Right ventricle myocardium inferior (tissue), 1 donor: ENCODE data around the gene CABLES1. TPM values are rescaled to one million over a fixed set of nuclear protein-coding genes. Genes with fewer than 3 reads are reported as not detected.
A peak's percentile ranks its signal among the peaks of the same experiment; 100 is the strongest.
"Not testable (repeated sequence)": the region's sequence is repeated elsewhere in the genome, so short reads cannot be mapped to it uniquely, and the experiment has no call there.

ENCODE experiments used
- ATAC-seq: fragments of 200-7000 bp; cut with Tn5 transposase; one replicate; pipeline ENCODE4 v1.9.1; 2020; ENCODE audit warnings: mild to moderate bottlenecking, moderate library complexity
- DNase-seq: peaks from one replicate; pipeline ENCODE4 v3.0.0; 2021; ENCODE audit errors: missing footprints
- intact Hi-C: fragments of 100-400 bp; cut with DNase I; formaldehyde crosslinking; loops from one replicate; pipeline ENCODE4 v1.11.0; 2022
- total RNA-seq: library from RNA; stranded (reverse); fragmentation: NEBNext Ultra II Directional; extraction: Animal tissue kit (Norgen Biotek cat#: 25700); gene quantifications from one replicate; pipeline ENCODE4 v1.2.1, GENCODE V29; 2021
- donor health status: DM: no; HTN: yes; CAD: no; lungs with severe emphysema.

Gene CABLES1
- total RNA-seq, 1 donor from 2014 or later = 3.1 TPM

DNA sequence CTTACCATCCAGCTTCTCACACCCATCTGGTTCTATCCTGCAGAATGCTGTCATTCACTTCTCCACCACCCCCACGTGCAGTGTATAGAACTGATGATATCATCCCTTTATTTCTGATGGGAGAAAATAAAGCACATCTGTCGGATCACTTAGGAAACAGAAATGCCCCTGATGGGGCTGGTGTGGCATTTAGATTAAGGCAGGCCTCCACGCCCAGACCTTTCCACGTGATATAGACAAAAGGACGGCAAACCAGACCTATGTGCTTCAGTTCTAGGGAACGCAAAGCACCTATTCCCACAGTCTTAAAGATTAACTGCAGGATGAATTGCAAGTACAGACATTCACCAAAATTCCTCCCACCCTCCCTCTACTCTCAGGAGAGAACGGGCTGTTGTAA is 27.6 kb upstream of the CABLES1 start:
- no peak for DNase-seq
- no peak for ATAC-seq
- intact Hi-C loops = no loop called here

DNA sequence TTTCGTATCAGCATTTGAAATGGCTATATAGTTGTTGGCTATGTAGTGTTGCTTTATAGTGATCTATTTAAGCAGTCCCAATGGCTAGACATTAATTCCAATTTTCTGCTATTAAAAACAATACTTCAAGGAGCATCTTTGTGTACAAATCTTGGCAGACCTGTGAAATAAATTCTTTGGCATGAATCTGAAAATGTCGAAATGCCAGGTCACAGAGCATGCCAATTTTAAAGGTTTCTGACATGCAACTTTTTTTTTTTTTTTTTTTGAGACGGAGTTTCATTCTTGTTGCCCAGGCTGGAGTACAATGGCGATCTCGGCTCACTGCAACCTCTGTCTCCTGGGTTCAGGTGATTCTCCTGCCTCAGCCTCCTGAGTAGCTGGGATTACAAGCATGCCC is 26.8 kb upstream of the CABLES1 start:
- ATAC-seq (no peak), DNase-seq (no peak)
- intact Hi-C loops = no loop called here

DNA sequence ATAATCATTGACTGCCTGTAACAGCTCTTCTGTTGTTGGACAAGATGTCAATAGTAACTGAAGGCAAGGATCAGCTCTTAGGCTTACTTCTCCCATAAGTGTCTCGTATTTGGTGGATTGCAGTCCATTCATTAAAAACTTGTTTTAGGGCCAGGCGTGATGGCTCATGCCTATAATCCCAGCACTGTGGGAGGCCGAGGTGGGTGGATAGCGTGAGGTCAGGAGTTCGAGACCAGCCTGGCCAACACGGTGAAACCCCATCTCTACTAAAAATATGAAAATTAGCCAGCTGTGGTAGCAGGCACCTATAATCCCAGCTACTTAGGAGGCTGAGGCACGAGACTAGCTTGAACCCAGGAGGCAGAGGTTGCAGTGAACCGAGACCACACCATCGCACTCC is 26.1 kb upstream of the CABLES1 start:
- ATAC-seq, intact Hi-C loops: not testable (repeated sequence)
- DNase-seq = peak; percentile 64

DNA sequence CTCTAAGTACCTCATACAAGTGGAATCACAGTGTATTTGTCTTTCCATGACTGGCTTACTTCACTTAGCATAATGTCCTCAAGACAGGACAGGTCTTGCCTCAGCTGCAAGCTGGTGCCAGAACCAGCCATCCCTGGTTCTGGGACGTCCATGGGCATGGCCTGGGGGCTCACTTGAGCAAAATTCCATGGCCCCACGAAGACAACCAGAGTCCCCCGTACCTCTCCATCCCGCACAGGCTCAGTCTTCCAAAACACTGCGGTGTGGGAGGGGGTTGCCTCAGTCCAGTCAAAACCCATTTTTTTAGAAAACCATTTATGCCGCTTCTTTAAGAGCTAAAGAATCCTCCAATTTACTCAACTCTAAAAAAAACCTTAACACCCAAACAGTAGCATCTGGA is 21.7 kb upstream of the CABLES1 start:
- intact Hi-C loops = no loop called here
- no peak for ATAC-seq
- DNase-seq = no peak

DNA sequence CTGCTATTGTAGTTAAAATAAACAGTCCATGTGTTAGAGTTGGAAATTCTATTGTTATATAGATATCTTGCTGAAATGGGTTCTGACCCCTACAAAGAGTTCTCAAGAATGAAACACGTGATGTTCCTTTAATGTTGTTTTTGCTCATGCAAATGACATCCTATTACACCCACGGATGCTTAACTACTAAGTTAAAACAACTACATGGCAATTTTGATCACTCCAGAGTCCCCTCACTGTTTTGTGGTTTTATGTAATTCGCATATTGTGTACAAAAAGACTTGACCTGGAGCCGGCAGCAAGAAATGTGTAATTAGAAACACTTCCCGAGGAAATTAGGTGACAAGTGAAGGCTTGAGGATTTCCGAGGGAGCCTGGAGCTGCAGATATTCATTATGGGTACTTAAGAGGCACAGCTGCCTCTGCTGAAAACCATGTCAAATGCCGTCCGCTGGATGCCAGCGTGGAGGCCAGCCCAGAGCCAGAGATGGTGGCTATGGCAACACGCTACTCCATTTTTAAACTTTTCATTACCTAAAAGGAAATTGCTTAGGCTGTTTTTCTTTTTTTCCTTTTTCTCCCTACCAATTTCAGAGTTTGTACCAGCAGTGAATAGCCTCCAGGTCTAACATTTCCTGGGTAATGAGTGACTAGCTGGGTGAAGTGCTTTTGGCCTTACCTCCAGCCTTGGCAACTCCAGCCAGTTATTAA is 21.0 kb upstream of the CABLES1 start:
- no peak for ATAC-seq
- intact Hi-C loops = no loop called here

DNA sequence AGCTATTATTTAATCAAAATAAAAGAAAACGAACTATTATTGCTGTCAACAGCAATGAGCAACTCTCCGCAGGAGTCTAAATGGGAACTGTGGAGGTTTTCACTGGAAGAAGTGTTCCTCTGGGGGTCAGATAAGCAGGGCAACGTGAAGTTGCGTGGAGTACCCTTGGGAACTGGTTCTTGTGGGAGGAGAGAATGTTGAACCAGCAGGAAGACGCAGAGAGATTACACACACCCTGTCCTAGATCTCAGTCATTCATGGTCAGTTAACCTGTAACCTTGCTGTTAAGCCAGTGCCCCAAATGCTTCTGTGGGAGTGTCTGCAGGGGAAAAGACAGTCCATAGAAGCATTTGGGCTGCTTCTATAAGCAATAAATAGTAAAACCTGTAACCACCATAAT is 20.4 kb upstream of the CABLES1 start:
- no peak for DNase-seq
- no peak for ATAC-seq
- intact Hi-C loops = no loop called here

More for the DNA sequence above, 21.0 kb upstream of the CABLES1 start:
- DNase-seq = peak; percentile 57

DNA sequence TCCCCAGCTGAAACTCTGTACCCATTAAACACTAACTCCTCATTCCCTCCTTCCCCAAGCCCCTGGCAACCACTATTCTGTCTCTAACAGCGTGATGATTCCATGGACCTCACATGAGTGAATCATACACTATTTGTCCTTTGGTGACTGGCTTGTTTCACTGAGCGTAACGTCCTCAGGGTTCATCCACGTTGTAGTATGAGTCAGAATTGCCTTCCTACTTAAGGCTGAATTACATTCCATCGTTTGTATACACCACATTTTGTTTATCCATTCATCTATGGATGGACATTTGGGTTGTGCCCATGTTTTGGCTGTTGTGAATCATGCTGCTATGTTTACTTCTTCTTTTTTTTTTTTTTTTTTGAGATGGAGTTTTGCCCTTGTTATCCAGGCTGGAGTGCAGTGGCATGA is 19.6 kb upstream of the CABLES1 start:
- no peak for ATAC-seq
- DNase-seq = no peak
- intact Hi-C loops = no loop called here

DNA sequence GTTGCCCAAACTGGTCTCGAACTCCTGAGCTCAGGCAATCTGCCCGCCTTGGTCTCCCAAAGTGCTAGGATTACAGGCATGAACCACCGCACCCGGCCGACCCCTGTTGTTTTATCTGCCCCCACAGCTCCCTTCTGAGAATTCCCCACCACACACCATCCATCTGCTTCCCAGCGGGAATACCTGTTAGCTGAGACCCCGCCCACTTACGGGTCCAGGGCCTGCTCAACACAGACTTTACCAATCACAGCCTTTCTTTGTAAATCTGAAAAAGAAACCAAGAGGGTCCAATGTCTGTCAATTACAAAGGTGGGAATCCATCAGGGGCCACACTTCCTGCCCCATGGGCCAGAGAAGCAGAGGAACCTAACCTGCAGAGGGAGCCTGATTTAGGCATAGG is 14.2 kb upstream of the CABLES1 start:
- ATAC-seq (no peak), DNase-seq (no peak)
- intact Hi-C loops = no loop called here

DNA sequence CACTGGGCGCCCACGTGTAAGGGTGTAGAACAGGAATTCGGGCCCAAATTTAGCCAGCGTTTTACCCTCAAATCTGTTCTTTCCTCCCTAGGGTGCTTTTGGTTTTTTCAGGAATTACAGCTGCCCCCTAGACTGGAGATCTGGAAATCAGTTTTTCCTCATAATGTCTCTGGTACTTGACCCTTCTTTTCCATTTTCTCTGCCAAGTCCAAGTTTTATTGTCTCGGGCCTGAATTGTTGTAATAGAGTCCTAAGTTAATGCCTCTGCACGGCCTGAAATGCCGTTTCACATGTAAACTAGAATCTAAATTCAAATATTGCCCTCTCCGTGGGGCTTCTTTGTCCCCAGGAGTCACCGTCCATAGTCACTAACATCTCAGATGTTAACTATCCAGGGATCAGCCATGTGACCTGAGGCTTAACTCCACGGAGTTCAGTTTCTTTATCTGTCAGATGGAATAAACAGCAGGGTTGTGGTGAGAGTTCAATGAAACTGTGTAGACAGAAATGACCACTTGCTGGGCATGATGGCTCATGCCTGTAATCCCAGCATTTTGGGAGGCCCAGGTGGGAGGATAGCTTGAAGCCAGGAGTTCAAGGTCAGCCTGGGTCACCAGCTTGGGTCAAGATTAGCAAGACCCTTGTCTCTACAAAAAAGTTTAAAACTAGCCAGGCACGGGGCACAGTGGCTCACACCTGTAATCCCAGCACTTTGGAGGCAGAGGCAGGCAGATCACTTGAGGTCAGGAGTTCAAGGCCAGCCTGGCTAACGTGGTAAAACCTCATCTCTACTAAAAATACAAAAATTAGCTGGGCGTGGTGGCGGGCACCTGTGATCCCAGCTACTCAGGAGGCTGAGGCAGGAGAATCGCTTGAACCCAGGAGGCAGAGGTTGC is 12.7 kb upstream of the CABLES1 start:
- ATAC-seq = no peak
- DNase-seq = no peak
- intact Hi-C loops = no loop called here

DNA sequence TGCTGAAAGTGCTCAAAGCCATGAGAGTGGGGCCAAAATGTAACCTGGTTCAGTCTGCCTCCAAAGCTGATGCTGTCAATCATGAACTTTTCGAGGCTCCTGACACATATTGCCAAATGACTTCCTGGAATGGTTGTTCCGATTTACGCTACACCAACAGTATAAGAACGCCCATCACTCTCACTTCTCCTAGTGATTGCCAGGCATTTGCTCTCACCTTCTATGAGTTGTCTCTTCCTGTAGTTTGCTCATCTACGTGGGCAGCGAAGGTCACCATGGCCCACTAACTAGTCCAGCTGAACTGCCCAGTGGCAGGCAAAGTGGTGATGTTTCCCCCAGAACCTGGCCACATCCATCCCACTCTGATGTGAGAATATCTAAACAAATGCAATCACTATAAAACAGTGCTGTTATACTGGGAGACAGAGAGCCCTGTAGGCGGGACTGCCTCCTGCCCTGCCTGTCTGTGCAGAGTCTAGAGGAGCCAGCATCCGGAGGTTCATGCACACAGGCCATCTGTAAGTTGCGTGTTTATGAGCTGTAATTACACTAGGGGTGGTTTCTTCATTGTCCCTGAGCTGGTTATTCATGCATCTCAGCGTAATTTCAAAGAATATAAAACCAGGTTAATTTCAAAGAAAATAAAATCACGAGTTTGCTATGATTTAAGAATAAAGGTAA is 8.8 kb upstream of the CABLES1 start:
- intact Hi-C loops = no loop called here
- no peak for ATAC-seq
- DNase-seq = no peak

DNA sequence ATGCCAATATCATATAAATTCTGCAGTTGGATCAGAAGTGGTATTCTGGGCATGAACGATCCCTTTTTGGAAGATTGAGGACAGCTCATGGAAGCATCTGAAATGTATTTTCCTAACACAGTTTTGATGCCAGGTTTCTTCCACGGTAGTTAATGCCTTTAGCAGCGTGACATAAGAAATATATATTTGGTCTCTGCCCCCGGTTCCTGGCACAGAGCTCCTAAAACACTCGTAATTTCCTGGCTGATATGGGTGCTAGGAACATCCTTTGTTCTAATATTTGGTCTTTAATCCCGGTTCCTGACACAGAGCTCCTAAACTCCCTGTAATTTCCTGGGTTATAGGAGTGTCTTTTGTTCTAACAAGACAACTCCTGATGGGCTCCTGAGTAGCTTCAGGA is 8.2 kb upstream of the CABLES1 start:
- DNase-seq (no peak), ATAC-seq (no peak)
- intact Hi-C loops = no loop called here

DNA sequence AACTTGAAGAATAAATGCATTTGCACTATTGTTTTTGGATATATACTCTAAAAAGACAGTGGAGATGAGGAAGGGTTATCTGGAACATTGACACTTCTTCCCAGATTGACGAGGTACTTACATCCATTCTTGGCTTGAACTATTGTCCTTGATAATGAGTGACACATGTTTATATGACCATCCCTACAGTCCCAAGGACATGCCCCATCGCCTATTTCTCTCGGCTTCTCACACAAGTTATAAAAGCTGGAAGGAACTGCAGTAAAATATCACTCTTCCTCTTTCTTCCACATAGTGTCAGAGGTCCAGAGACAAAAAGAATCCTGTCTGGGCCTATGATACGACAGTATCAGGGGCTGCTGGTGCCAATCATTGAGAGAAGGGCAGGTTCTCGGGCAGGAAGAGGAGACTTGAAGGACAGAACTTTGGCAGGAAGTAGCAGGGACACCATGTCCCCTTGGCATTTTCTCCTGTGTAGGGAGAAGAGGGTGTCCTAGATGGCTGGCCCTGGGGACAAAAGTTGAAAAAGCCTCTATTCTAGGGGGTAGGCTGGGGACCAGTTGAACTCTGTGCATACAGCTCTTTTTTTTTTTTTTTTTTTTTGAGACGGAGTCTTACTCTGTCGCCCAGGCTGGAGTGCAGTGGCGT is 5.8 kb upstream of the CABLES1 start:
- no peak for ATAC-seq
- no peak for DNase-seq
- intact Hi-C loops = loop anchor here (2.0 kb wide), 1 partner anchor 249 kb away; no protein-coding TSS in a partner anchor

DNA sequence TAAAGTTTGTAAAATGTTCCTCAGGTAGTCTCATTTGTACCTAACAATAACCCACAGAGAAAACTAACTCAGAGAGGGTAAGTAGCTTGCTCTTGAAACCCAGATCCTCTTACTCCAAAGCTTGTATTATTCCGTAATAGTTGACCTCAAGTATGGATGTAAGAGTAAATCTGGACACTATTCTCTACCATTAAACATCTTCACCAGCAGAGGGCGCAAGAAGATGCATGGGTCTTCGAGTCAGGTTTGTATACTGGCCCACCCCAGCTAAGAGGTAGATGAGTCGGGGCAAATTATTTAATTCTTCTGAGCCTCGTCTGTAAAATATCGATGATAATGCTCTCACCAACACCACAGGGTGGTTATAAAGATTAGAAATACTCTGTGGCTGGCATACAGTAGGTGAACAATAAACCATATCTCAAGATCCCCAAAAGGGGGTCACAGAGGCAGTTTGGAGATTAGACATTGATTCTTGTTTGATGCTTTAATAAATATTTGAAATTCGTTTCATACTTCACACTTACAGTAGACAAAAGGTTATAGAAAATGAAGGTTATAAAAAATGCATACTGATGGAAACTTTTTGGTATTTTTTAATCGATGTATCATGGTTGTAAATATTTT is 3.5 kb upstream of the CABLES1 start:
- DNase-seq = no peak
- peak; percentile 56 for ATAC-seq
- intact Hi-C loops = loop anchor here (1.0 to 2.0 kb wide), 2 partner anchors 227 to 247 kb away; no protein-coding TSS in a partner anchor

DNA sequence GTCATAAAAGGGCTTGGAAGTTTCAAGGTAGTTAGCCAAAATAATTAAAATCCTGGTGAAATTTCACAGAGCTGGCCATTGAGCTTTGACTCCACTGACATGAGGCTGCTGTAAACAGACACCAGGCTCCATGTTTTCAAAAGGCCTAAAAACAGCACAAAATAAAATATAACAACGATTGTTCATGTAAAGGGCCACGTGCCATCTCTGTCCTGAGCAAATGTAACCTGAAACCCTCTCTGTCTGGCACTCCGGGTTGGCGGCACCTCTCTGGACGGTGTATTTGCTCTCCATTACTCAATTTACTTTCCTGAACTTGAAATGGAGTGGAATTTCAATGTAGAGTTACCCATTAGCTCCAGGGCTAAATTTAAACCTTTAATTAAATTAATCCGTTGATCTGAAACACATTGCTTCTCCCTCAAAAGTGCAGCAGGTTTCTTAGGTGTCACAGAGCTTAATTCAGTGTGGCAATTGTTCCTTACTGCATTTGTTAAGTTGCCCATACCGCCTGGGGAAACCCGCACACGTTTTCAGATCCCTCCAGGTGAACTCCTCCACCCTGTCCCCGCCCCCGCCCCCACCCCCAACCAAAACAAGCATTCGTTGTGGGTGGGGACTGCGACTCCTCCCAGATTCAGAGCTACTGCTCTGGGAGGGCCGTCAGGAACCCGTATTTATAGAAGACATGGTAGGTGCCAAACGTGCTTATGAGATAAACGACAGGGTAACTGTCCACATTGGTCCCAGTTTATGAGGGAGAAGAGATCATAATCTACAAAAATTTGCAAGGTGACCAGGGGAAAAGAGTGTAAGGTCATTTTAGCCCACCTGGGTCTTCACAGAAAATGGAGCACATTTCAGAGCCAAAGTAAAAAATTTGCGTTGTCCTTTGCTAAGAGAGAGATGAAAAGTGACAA is 1.2 kb upstream of the CABLES1 start:
- no peak for ATAC-seq
- DNase-seq = no peak
- intact Hi-C loops = no loop called here

DNA sequence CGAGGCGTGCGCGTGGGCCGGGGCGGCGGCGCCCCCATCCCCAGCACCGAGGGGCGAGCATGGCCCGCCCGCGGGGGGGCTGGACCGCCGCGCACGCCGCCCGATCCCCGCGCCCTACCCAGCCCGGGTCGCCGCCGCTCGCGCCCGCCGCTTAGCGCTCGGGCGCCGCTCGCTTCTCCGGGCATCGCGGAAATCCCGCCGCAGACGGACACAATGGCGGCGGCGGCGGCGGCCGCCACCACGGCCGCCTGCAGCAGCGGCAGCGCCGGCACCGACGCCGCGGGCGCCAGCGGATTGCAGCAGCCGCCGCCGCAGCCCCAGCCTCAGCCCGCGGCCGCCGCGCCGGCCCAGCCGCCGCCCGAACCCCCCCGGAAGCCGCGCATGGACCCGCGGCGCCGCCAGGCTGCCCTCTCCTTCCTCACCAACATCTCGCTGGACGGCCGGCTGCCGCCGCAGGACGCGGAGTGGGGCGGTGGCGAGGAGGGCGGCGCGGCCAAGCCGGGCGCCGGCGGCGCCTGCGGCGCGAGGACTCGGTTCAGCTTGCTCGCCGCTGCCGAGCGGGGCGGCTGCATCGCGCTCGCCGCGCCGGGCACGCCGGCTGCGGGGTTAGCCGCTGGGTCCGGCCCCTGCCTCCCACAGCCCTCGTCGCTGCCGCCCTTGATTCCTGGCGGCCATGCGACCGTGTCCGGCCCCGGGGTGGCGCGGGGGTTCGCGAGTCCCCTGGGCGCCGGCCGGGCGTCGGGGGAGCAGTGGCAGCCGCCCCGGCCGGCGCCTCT is 453 bp downstream of the CABLES1 start:
- intact Hi-C loops = loop anchor here (5.0 kb wide), 2 partner anchors 102 to 142 kb away; no protein-coding TSS in a partner anchor
- peak; percentile 39 for ATAC-seq
- no peak for DNase-seq

DNA sequence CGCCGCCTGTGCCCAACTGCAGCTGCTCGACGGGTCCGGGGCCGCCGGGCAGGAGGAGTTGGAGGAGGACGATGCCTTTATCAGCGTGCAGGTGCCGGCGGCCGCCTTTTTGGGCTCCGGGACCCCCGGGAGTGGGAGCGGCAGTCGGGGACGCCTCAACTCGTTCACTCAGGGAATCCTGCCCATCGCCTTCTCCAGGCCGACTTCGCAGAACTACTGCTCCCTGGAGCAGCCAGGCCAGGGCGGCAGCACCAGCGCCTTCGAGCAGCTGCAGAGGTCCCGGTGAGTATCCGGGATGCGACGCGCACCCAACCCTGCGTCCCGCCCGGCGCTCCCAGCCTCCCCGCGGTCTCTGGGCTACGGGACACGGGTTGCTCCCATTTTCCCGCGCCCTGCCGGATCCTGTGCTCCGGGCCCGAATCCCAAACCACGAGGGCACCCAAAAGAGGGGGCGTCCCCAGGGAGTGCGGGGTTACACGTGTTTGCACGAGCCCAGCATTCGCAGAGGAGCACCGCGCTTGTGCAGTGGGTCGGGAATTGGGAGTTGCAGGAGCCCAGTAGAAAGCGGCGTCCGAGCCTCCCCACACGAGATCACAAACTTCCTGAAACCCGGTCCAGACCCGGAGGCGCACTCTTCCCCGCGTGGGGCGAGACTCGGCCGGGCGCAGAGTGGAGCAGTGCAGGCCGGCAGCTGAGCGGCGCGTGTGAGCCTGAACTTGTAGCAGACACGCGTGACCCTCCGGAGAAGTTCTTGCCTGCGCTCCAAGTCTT is 1.2 kb downstream of the CABLES1 start:
- DNase-seq (peak; percentile 85), ATAC-seq (peak; percentile 49)
- intact Hi-C loops = loop anchor here (5.0 kb wide), 2 partner anchors 101 to 141 kb away; no protein-coding TSS in a partner anchor
